NCI-H2171 treated with DMSO at 0.1 percent for 48 hours (cell line): Measurements from ENCODE around the gene PLEKHA7.
"Not testable (repeated sequence)": the region's sequence is repeated elsewhere in the genome, so short reads cannot be mapped to it uniquely, and the experiment has no call there.

Experiments
- DNase-seq: peaks from one replicate; lab custom pipeline; 2025; lab: John Stamatoyannopoulos, UW

The PLEKHA7 gene

GRCh38 chr11:16905375-16905774, 108.8 kb downstream of the PLEKHA7 start:
- no peak for DNase-seq

GRCh38 chr11:16904761-16905160, 109.5 kb downstream of the PLEKHA7 start:
- not testable (repeated sequence) for DNase-seq

GRCh38 chr11:16902781-16903378, 111.3 kb downstream of the PLEKHA7 start:
- DNase-seq, result no peak

- no peak for DNase-seq
Observed at GRCh38 chr11:16902182-16902581, 112.0 kb downstream of the PLEKHA7 start.

- no peak for DNase-seq
Observed at GRCh38 chr11:16900491-16900890, 113.7 kb downstream of the PLEKHA7 start.

GRCh38 chr11:16899708-16900303, 114.4 kb downstream of the PLEKHA7 start:
- DNase-seq, result no peak

- DNase-seq, result no peak
Observed at GRCh38 chr11:16898274-16898985, 115.8 kb downstream of the PLEKHA7 start.

- peak; percentile 73 for DNase-seq
Observed at GRCh38 chr11:16897470-16898061, 116.6 kb downstream of the PLEKHA7 start.

GRCh38 chr11:16896729-16897469, 117.3 kb downstream of the PLEKHA7 start:
- peak; percentile 45 for DNase-seq

- no peak for DNase-seq
Observed at GRCh38 chr11:16895306-16895705, 118.9 kb downstream of the PLEKHA7 start.

- DNase-seq, result no peak
Observed at GRCh38 chr11:16893456-16894066, 120.7 kb downstream of the PLEKHA7 start.

GRCh38 chr11:16891964-16892363, 122.2 kb downstream of the PLEKHA7 start:
- no peak for DNase-seq

GRCh38 chr11:16891165-16891564, 123.0 kb downstream of the PLEKHA7 start:
- DNase-seq, result no peak

GRCh38 chr11:16890442-16890841, 123.8 kb downstream of the PLEKHA7 start:
- DNase-seq, result no peak

- DNase-seq, result no peak
Observed at GRCh38 chr11:16889905-16890304, 124.3 kb downstream of the PLEKHA7 start.

- DNase-seq, result not testable (repeated sequence)
Observed at GRCh38 chr11:16889010-16889409, 125.2 kb downstream of the PLEKHA7 start.

GRCh38 chr11:16887887-16888286, 126.3 kb downstream of the PLEKHA7 start:
- not testable (repeated sequence) for DNase-seq

GRCh38 chr11:16883174-16883573, 131.0 kb downstream of the PLEKHA7 start:
- DNase-seq, result no peak

GRCh38 chr11:16881766-16882165, 132.4 kb downstream of the PLEKHA7 start:
- no peak for DNase-seq

GRCh38 chr11:16881074-16881709, 133.0 kb downstream of the PLEKHA7 start:
- peak; percentile 13 for DNase-seq

- DNase-seq, result no peak
Observed at GRCh38 chr11:16880184-16880801, 133.9 kb downstream of the PLEKHA7 start.
